GM12873 (cell line): Measurements from ENCODE around the gene LZTS2.

ENCODE experiments used
- CTCF ChIP-seq: IDR thresholded peaks from 2 replicates; pipeline ENCODE4 v1.5.1; 2012; ENCODE audit warnings: low read depth, mild to moderate bottlenecking, moderate library complexity, low read length, control low read depth; ENCODE audit not compliant: insufficient read depth; ENCODE audit errors: missing control alignments

The LZTS2 gene

DNA sequence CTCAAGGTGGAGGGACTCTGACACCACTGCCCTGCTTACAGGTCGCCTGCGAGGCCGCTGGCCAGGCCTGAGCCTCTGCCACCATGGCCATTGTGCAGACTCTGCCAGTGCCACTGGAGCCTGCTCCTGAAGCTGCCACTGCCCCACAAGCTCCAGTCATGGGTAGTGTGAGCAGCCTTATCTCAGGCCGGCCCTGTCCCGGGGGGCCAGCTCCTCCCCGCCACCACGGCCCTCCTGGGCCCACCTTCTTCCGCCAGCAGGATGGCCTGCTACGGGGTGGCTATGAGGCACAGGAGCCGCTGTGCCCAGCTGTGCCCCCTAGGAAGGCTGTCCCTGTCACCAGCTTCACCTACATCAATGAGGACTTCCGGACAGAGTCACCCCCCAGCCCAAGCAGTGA is 2.8 kb downstream of the LZTS2 start:
- no peak for TF ChIP-seq CTCF

DNA sequence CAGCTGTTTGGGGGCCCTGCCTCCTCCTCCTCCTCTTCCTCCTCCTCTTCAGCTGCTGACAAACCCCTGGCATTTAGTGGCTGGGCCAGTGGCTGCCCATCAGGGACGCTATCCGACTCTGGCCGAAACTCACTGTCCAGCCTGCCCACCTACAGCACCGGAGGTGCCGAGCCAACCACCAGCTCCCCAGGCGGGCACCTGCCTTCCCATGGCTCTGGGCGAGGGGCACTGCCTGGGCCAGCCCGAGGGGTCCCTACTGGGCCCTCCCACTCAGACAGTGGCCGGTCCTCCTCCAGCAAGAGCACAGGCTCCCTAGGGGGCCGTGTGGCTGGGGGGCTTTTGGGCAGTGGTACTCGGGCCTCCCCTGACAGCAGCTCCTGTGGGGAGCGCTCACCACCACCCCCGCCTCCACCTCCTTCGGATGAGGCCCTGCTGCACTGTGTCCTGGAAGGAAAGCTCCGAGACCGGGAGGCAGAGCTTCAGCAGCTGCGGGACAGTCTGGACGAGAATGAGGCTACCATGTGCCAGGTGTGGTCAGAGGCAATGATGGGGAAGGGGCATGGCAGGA is 4.1 kb downstream of the LZTS2 start:
- no peak for TF ChIP-seq CTCF

- TF ChIP-seq CTCF: no peak
Measured at GRCh38 chr10:101005361-101005760, 5.8 kb downstream of the LZTS2 start.

DNA sequence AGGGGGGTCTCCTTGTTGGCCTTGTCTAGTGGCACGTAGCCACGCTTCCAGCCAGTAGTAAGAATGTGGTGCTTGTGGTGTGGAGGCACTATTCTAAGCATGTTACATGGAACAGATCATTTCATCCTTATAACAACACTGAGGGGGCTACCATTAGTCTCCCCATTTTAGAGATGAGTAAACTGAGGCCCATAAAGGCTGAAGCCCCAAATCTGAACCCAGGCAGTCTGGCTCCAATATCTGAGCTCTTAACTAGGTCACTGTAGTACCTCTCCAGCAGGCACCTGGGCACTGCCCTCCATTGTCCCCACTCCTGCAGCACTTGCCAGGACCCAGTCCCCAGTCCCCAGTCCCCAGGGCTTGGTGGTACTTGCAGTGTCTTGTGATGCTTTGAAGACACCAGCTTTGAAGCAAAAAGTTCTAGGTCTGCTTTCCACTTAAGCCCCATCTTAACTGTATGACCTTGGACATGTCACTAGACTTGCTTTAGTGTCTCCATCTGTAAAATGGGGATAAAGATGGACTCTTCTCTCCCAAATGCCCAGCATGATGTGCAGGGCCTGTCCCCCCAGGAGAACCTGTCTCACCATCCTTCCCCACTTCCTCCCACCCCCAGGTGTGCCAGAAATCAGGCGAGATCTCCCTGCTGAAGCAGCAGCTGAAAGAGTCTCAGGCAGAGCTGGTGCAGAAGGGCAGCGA is 6.4 kb downstream of the LZTS2 start:
- no peak for TF ChIP-seq CTCF

GRCh38 chr10:101006593-101007098 is 7.0 kb downstream of the LZTS2 start:
- no peak for TF ChIP-seq CTCF

DNA sequence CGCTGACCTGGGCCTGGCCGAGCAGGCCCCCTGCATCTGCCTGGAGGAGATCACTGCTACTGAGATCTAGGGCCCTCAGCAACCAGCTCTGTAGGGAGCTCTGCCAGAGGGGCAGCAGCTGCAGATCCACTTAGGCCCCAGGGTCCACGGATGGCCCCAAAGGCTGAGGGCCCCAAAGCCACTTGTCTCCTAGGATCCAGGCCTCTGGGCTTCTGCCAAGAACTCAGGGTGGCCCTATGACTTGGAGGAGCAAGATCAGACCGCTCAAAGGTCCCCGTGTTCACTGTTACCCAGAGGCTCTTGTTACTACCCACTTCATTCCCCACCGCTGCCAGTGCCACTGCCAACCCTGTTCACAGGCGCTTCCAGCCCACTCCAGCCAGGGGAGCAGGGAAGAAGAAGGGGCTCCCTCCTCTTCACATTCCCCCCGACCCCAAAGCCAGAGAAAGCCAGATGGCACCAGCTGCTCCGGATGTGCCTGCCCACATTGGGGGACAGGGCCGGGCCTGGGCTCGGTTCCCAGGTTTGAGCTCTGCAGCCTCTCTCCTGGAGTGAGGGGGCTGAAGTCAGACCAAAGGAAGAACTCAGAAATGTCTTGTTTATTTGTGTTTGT is 7.6 kb downstream of the LZTS2 start:
- TF ChIP-seq CTCF: no peak
